ENCODE data around the gene CNOT2. TPM values are rescaled to one million over a fixed set of nuclear protein-coding genes. Genes with fewer than 3 reads are reported as not detected.

Gene CNOT2
- total RNA-seq, 1 experiment from 2014 or later: 82.9 TPM

DNA sequence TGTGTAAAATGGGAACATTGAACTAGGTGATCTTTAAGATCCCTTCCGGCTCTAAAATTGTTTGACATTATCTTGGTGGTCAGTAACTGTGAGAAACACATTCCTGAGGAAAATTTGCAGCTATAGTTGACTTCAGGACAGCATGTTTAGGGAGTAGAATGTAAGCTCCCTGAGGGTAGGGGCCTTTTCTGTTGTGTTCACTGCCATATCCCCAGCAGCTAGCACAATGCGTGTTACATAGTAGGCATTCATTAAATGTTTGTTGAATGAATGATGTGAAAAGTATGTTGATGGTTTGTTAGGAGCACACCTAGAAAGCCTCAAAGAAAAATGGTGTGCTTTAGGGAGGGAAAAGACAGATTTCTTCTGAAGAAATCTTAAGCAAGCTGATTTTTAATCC is 84.3 kb downstream of the CNOT2 start:
- Histone ChIP-seq H2BK5ac (ENCODE audit: insufficient read length, low read length) (no peak overlapping the region), H3K23ac (ENCODE audit: insufficient read length, low read depth, low read length) (no peak overlapping the region), H2AK5ac (ENCODE audit: insufficient read length, low read length) (no peak overlapping the region), H2BK20ac (ENCODE audit: low read depth, low read length, poor library complexity, severe bottlenecking) (no peak overlapping the region), H2BK12ac (ENCODE audit: insufficient read length, low read depth, low read length) (no peak overlapping the region), H3K27me3 (ENCODE audit: insufficient read depth, low read length) (no peaks in the 10 kb centered on the region), H4K5ac (ENCODE audit: insufficient read length, low read depth, low read length) (no peak overlapping the region), H3K9me3 (ENCODE audit: control insufficient read depth, low read depth, low read length) (no peaks in the 10 kb centered on the region), H2BK15ac (ENCODE audit: low read depth, low read length) (no peak overlapping the region), H2BK120ac (ENCODE audit: low read depth, low read length, poor library complexity, severe bottlenecking) (no peak overlapping the region), H3K79me2 (ENCODE audit: insufficient read depth, low read length) (no peaks in the 10 kb centered on the region), H4K20me1 (ENCODE audit: control insufficient read depth, insufficient read depth, insufficient read length) (no peaks in the 10 kb centered on the region), H3K18ac (ENCODE audit: insufficient read length, low read depth, low read length) (no peak overlapping the region), H3K14ac (ENCODE audit: insufficient read depth, low read length) (no peak overlapping the region), H3K79me1 (ENCODE audit: insufficient read depth, low read depth, low read length, poor library complexity, severe bottlenecking) (no peaks in the 10 kb centered on the region), H3K9ac (ENCODE audit: extremely low read depth, insufficient read length, low read length) (no peak overlapping the region), H3K4me2 (ENCODE audit: insufficient read depth, insufficient read length, low read length) (no peak overlapping the region), H3K27ac (ENCODE audit: insufficient read length, low read depth, low read length) (no peak overlapping the region), H3K56ac (ENCODE audit: insufficient read length, low read depth, low read length) (no peak overlapping the region), H4K91ac (ENCODE audit: insufficient read length, low read depth, low read length) (no peak overlapping the region), H2AFZ (ENCODE audit: low read length) (no peak overlapping the region), H3K4ac (ENCODE audit: low read depth, low read length) (no peak overlapping the region), H3K4me1 (ENCODE audit: insufficient read depth, low read length) (no peaks in the 10 kb centered on the region; the same call in 1 of the 2 replicates), H3T11ph (ENCODE audit: low read length) (no peak overlapping the region), H4K8ac (replicated peaks; ENCODE audit: insufficient read length, low read depth, low read length) (no peak overlapping the region), H3K23me2 (ENCODE audit: insufficient read length, low read depth, low read length, poor library complexity, severe bottlenecking) (no peaks in the 10 kb centered on the region)
- Mint-ChIP-seq H3K4me3 (no peak overlapping the region), H3K27ac (peak overlapping the region in 1 of 3 experiments; percentile 27; a peak in 2 of 7 replicates), H3K27me3 (ENCODE audit: low read depth) (no peaks in the 10 kb centered on the region), H3K4me1 (peaks cover 18 to 19% of the 10 kb centered on the region in 2 experiments), H3K9me3 (no peaks in the 10 kb centered on the region), H3K36me3 (ENCODE audit: insufficient read depth in 1 of 3, low read depth in 3 of 3) (peaks cover 4 to 10% (median 5%) of the 10 kb centered on the region in 3 experiments; a peak in 5 of 7 replicates)
- TF ChIP-seq, protein P1, sequence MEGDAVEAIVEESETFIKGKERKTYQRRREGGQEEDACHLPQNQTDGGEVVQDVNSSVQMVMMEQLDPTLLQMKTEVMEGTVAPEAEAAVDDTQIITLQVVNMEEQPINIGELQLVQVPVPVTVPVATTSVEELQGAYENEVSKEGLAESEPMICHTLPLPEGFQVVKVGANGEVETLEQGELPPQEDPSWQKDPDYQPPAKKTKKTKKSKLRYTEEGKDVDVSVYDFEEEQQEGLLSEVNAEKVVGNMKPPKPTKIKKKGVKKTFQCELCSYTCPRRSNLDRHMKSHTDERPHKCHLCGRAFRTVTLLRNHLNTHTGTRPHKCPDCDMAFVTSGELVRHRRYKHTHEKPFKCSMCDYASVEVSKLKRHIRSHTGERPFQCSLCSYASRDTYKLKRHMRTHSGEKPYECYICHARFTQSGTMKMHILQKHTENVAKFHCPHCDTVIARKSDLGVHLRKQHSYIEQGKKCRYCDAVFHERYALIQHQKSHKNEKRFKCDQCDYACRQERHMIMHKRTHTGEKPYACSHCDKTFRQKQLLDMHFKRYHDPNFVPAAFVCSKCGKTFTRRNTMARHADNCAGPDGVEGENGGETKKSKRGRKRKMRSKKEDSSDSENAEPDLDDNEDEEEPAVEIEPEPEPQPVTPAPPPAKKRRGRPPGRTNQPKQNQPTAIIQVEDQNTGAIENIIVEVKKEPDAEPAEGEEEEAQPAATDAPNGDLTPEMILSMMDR (conservative IDR thresholded peaks at IDR 0.05): no peak
- no CpG with 5 or more reads among the region's 2 CpGs for WGBS (ENCODE audit: extremely low coverage, insufficient read length, low lambda C conversion rate)
- DNase-seq: no peak

Measured in H9 (cell line).